Prostate gland (tissue), 2 donors: Measurements from ENCODE around the gene MOCS1.
A peak's percentile ranks its signal among the peaks of the same experiment; 100 is the strongest.

Source experiments
- CTCF ChIP-seq, 4 experiments: fragments of 200-600 bp in 2 of 4; fragments of 450-650 bp in 2 of 4; sonication (generic) in 2 of 4; IDR thresholded peaks; 1 replicate in 3 of 4; 2 replicates in 1 of 4; pipeline ENCODE4 v1.5.1; 2016 to 2019; ENCODE audit warnings: antibody characterized with exemption in 4 of 4, mild to moderate bottlenecking in 2 of 4, moderate library complexity in 2 of 4
- POLR2AphosphoS5 ChIP-seq: sonication (generic); formaldehyde crosslinking; IDR thresholded peaks from one replicate; pipeline ENCODE4 v1.6.1; 2017; ENCODE audit warnings: antibody characterized with exemption

GRCh38 chr6:39980839-39981580 lies 46.7 kb upstream of the MOCS1 start:
- TF ChIP-seq CTCF (IDR thresholded peaks at IDR 0.05), result peak in 3 of 4 experiments; percentile 41 to 56 (median 53)
- no peak for TF ChIP-seq POLR2AphosphoS5
